ENCODE data around the gene SLMAP. TPM values are rescaled to one million over a fixed set of nuclear protein-coding genes. Genes with fewer than 3 reads are reported as not detected.
"Not testable (repeated sequence)": the region's sequence is repeated elsewhere in the genome, so short reads cannot be mapped to it uniquely, and the experiment has no call there.

SLMAP gene
- polyA plus RNA-seq, 1 experiment, result 40.2 TPM

GRCh38 chr3:57862894-57863293 lies 106.8 kb downstream of the SLMAP start:
- DNase-seq (ENCODE audit: low read depth, low spot score), result no peak
- TF ChIP-seq CTCF (IDR thresholded peaks at IDR 0.05; ENCODE audit: low read depth, low read length), result no peak
- Histone ChIP-seq H3K27me3 (ENCODE audit: control insufficient read depth, insufficient read depth, low read length) (no peaks in the 10 kb centered on the region), H3K4me3 (ENCODE audit: low read depth, low read length) (no peak overlapping the region), H3K9me3 (ENCODE audit: control insufficient read depth, insufficient read depth, low read length) (no peaks in the 10 kb centered on the region), H3K27ac (ENCODE audit: low read depth, low read length) (no peak overlapping the region)
- CTCF ChIA-PET, result interaction anchor here (2.7 kb wide), 1 partner anchor 10 kb away, joined by 14 read pairs; no protein-coding TSS in a partner anchor
- POLR2A ChIA-PET, result no interaction called here

- POLR2A ChIA-PET, result no interaction called here
- no peak overlapping the region for H3K27ac ChIP-seq (ENCODE audit: low read depth, low read length)
- H3K27me3 ChIP-seq (ENCODE audit: control insufficient read depth, insufficient read depth, low read length), result no peaks in the 10 kb centered on the region
- CTCF ChIA-PET, result interaction anchor here (2.7 kb wide), 2 partner anchors 8 to 11 kb away, joined by 13 to 14 read pairs; no protein-coding TSS in a partner anchor
- no peaks in the 10 kb centered on the region for H3K9me3 ChIP-seq (ENCODE audit: control insufficient read depth, insufficient read depth, low read length)
- DNase-seq (ENCODE audit: low read depth, low spot score), result no peak
- TF ChIP-seq CTCF (IDR thresholded peaks at IDR 0.05; ENCODE audit: low read depth, low read length), result no peak
- H3K4me3 ChIP-seq (ENCODE audit: low read depth, low read length), result no peak overlapping the region
These were observed 107.3 kb downstream of the SLMAP start for GRCh38 chr3:57863380-57863779.

GRCh38 chr3:57864853-57865252 lies 108.7 kb downstream of the SLMAP start:
- Histone ChIP-seq H3K27me3 (ENCODE audit: control insufficient read depth, insufficient read depth, low read length) (no peaks in the 10 kb centered on the region), H3K4me3 (ENCODE audit: low read depth, low read length) (no peak overlapping the region), H3K9me3 (ENCODE audit: control insufficient read depth, insufficient read depth, low read length) (no peaks in the 10 kb centered on the region), H3K27ac (ENCODE audit: low read depth, low read length) (no peak overlapping the region)
- DNase-seq (ENCODE audit: low read depth, low spot score), result no peak
- POLR2A ChIA-PET, result no interaction called here
- TF ChIP-seq CTCF (IDR thresholded peaks at IDR 0.05; ENCODE audit: low read depth, low read length), result peak; percentile 68
- CTCF ChIA-PET, result interaction anchor here (0.7 to 2.7 kb wide), 12 partner anchors 9 to 467 kb away, joined by 3 to 14 read pairs (median 4); partner anchors contain the start of genes HTD2 and RPP14

GRCh38 chr3:57869110-57869509 lies 113.0 kb downstream of the SLMAP start:
- H3K27ac ChIP-seq (ENCODE audit: low read depth, low read length); H3K4me3 ChIP-seq (ENCODE audit: low read depth, low read length); H3K27me3 ChIP-seq (ENCODE audit: control insufficient read depth, insufficient read depth, low read length); CTCF ChIA-PET; DNase-seq (ENCODE audit: low read depth, low spot score); POLR2A ChIA-PET; H3K9me3 ChIP-seq (ENCODE audit: control insufficient read depth, insufficient read depth, low read length): not testable (repeated sequence)

GRCh38 chr3:57872606-57873005 lies 116.5 kb downstream of the SLMAP start:
- no peak for DNase-seq (ENCODE audit: low read depth, low spot score)
- Histone ChIP-seq H3K4me3 (ENCODE audit: low read depth, low read length) (no peak overlapping the region), H3K9me3 (ENCODE audit: control insufficient read depth, insufficient read depth, low read length) (no peaks in the 10 kb centered on the region), H3K27me3 (ENCODE audit: control insufficient read depth, insufficient read depth, low read length) (no peaks in the 10 kb centered on the region), H3K27ac (ENCODE audit: low read depth, low read length) (no peak overlapping the region)
- TF ChIP-seq CTCF (IDR thresholded peaks at IDR 0.05; ENCODE audit: low read depth, low read length), result no peak
- POLR2A ChIA-PET, result no interaction called here
- CTCF ChIA-PET, result interaction anchor here (1.5 kb wide), 1 partner anchor 20 kb away, joined by 5 read pairs; no protein-coding TSS in a partner anchor

GRCh38 chr3:57876632-57877031 lies 120.5 kb downstream of the SLMAP start:
- no peak for TF ChIP-seq CTCF (IDR thresholded peaks at IDR 0.05; ENCODE audit: low read depth, low read length)
- ChIA-PET CTCF (no interaction called here), POLR2A (no interaction called here)
- H3K4me3 ChIP-seq (ENCODE audit: low read depth, low read length), result no peak overlapping the region
- no peaks in the 10 kb centered on the region for H3K9me3 ChIP-seq (ENCODE audit: control insufficient read depth, insufficient read depth, low read length)
- peak overlapping the region; percentile 22 for H3K27ac ChIP-seq (ENCODE audit: low read depth, low read length)
- DNase-seq (ENCODE audit: low read depth, low spot score), result no peak
- no peaks in the 10 kb centered on the region for H3K27me3 ChIP-seq (ENCODE audit: control insufficient read depth, insufficient read depth, low read length)
